DMS79 (cell line): ENCODE results near the gene ECT2L.

ENCODE experiments used
- DNase-seq: peaks from one replicate; lab custom pipeline; 2025; lab: John Stamatoyannopoulos, UW

The ECT2L gene

DNA sequence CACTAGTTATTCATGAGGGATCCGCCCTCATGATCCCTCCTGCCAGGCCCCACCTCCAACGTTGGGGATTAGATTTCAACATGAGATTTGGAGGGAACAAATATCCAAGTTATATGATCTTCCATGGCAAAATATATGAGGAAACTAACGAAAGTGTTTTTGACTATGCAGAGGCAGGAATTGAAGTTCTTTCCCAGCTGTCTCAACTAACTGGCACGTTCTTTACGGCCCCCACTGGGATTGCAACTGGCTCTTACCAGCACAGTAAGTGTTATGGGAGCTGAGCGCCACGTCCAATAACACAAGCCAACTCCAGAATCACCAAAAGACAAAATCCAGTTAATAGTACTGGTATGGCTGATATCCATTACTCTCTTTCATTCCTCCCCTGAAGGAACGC, 66.6 kb downstream of the ECT2L start:
- no peak for DNase-seq

DNA sequence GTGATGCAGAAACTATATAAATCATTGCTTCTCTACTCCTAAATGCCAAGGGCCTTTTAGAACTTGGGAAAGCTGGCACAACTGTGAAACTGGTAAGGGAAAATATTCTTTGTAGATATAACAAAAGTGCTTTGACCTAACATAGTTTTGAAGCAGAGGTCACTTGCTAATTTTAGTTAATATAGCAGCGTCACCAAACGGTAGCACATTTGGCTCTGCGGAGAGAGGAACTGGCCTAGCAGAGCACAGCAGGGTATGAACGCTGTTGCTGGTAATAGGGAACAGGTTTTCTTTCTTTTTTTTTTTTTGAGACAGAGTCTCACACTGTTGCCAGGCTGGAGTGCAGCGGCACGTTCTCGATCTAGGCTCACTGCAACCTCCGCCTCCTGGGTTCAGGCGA, 67.4 kb downstream of the ECT2L start:
- DNase-seq = no peak

GRCh38 chr6:138864343-138864890, 68.5 kb downstream of the ECT2L start:
- DNase-seq = no peak

DNA sequence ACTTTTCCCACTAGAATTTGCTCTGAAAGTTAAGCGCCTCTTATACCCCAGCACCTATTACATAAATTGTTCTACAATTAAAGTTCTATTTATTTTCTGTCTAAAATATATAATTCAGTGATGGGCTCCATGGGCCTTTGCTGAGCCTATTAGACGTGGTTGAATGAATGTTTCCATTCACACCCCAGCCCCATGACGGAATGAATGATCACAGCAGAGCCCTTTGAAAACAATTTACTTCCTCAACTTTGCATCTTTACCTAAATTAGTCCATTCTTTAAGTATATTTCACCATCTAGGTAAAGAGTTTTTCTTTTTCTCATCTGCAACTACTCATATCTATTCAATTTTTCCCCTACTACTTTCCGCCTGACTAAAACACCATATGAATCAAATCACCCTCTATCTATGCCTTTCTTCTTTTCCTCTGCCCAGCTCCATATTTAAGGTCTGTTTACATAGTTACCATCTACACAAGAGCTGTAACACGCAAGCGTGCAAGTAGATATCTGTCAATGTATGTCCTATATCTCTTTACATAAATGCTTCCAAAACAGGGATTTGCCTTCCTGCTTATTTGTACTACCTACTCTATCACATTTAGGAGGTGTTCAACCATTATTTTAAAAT, 69.7 kb downstream of the ECT2L start:
- DNase-seq = no peak

DNA sequence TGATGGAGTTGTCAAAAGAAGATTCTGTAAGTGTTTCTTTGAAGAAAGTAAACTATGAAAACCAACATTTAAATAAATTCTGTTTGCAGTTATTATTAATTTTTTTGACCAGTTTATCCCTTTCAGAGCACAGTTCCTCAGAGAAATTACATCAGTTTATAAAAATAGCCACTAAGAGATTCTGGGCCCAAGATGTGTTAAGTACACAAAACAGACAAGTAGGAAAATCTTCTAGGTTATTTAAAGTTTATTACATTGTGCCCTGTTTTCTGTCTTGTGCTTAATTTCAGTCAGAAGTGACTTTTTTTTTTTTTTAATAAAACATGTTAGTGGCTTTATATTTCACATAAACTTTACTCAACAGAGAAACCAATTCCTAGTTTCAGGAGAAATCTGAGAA, 72.3 kb downstream of the ECT2L start:
- no peak for DNase-seq

- DNase-seq = no peak
These were observed 73.5 kb downstream of the ECT2L start for GRCh38 chr6:138869398-138869797.

GRCh38 chr6:138873191-138873590, 77.3 kb downstream of the ECT2L start:
- DNase-seq = no peak

DNA sequence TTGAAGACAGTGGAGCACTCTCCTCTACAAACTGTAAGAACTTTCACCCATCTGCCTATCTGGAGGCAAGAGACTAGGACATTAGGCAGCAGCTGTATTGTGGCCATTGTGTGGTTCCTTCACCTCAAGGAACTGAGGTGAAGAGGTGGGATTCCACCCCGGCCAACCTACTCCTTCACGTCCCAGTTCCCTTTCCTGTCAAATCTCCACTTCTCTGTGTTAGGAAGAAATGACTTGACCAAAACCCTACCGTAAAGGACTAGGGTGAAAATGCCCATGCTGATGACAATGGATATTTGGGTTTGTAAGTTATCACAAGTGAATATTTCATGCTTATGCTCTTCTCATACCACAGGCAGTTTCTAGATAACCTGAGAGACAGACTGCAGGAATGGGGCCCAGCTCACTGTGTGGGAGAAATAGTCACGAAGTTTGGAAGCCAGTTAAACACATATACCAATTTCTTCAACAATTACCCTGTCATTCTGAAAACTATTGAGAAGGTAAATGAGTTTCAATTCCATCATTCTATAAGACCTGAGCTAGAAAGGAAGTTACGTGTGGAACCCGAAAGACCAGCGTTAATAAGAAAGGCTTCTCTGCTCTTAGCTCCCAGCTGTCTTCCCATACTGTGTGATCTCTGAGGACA, 86.6 kb downstream of the ECT2L start:
- DNase-seq = no peak

DNA sequence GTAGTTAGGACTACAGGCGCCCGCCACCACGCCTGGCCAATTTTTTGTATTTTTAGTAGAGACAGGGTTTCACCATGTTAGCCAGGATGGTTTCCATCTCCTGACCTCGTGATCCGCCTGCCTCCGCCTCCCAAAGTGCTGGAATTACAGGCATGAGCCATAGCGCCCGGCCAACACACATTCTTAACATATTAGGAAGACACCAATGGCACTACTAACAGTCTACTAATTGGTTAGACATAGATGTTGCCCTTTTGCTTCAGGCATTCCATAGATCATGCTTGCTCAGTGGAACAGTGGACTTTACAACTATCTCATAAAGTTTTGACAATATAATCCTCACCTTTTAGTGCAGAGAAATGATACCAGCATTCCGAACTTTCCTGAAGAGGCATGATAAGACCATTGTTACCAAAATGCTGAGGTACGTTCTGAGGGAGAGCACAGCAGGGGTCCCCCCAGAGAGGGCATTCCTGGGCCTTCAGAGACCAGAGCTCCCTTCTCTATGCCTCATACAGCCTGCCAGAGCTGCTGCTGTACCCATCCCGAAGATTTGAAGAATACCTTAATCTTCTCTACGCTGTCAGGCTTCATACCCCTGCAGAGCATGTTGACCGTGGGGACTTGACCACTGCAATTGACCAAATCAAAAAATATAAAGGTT, 89.4 kb downstream of the ECT2L start:
- DNase-seq = no peak

DNA sequence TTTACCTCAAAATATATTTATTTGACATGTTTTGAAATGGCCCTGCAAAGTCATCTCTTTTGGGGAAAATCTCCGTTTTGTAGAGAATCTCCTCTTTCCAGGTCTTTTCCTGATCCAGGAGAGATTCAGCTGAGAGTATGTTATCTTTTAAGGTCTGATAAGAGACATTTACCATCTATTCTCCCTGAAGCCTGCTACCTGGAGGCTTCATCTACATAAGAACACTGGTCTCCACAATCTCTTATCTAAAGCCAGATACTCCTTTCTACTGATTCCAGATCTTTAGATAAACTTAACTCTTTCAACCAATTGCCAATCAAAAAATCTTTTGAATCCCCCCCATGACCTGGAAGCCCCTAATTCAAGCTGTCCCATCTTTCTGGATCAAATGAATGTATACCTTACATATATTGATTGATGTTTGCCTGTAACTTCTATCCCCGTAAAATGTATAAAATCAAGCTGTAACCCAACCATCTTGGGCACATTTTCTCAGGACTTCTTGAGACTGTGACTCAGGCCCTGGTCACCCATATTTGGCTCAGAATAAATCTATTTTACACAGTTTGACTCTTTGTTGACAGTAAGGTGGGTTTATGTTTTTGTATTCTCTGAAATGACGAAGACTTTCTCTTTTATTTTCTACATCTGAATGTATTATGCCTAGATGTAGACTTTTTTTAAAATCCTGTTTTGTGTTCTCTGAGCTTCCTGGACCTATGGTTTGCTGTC, 95.5 kb downstream of the ECT2L start:
- DNase-seq = no peak

- DNase-seq = no peak
These were observed 100.3 kb downstream of the ECT2L start for GRCh38 chr6:138896104-138896756.

GRCh38 chr6:138897031-138897430, 101.1 kb downstream of the ECT2L start:
- no peak for DNase-seq

GRCh38 chr6:138907167-138907566, 111.3 kb downstream of the ECT2L start:
- no peak for DNase-seq

DNA sequence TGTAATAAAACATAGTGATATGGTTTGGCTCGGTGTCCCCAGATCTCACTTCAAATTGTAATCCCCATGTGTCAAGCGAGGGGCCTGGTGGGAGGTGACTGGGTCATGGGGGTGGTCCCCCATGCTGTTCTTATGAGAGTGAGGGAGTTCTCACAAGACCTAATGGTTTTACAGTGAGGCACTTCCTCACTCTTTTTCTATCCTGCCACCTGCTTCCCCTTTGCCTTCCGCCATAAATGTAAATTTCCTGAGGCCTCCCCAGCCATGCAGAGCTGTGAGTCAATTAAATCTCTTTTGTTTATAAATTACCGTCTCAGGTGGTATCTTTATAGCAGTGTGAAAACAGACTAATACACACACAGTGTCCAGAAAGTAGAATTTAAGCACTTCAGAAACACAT, 113.6 kb downstream of the ECT2L start:
- no peak for DNase-seq

- DNase-seq = no peak
These were observed 114.1 kb downstream of the ECT2L start for GRCh38 chr6:138909975-138910374.

GRCh38 chr6:138912308-138912707, 116.4 kb downstream of the ECT2L start:
- no peak for DNase-seq

GRCh38 chr6:138914701-138915100, 118.8 kb downstream of the ECT2L start:
- no peak for DNase-seq

GRCh38 chr6:138920906-138921305, 125.0 kb downstream of the ECT2L start:
- no peak for DNase-seq

- DNase-seq = no peak
These were observed 127.7 kb downstream of the ECT2L start for GRCh38 chr6:138923561-138923960.

GRCh38 chr6:138925806-138926205, 129.9 kb downstream of the ECT2L start:
- no peak for DNase-seq

GRCh38 chr6:138926579-138926978, 130.7 kb downstream of the ECT2L start:
- DNase-seq = no peak

DNA sequence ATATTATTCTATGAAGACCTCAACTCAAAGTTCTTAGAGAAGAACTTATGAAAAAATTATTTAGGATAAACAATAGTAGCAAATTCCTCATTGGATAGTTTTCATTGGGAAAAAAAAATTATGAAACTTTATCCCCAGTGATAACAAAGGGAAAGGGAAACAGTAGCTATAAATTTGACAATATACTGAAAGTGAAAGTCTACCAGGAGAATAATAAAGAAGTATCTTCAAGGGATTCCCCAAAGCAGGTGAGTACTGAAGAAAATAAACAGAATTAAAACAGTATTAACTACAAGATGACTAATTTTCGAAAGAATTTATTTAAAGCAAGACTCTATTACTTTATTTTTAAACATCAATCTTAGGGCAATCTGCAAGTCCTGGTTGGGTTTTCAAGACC, 135.8 kb downstream of the ECT2L start:
- DNase-seq = no peak
